Neural crest cell (in vitro differentiated cells): ENCODE measurements around the gene TSSK6. TPM values are rescaled to one million over a fixed set of nuclear protein-coding genes. Genes with fewer than 3 reads are reported as not detected.
A peak's percentile ranks its signal among the peaks of the same experiment; 100 is the strongest.

Source experiments
- DNase-seq: peaks from one replicate; pipeline ENCODE4 v3.0.0; 2021; ENCODE audit warnings: low read depth, mixed read lengths, low spot score
- H3K27ac Mint-ChIP-seq: one replicate; pipeline ENCODE4 v1.8.0; 2021; ENCODE audit warnings: mild to moderate bottlenecking, mixed read lengths; ENCODE audit not compliant: unreplicated experiment
- H3K27me3 Mint-ChIP-seq: 2 replicates; pipeline ENCODE4 v1.8.0; 2021; ENCODE audit warnings: low read depth, mild to moderate bottlenecking, mixed read lengths
- H3K36me3 Mint-ChIP-seq: 2 replicates; pipeline ENCODE4 v1.8.0; 2021; ENCODE audit warnings: low read depth, mild to moderate bottlenecking, mixed read lengths
- H3K4me1 Mint-ChIP-seq: 2 replicates; pipeline ENCODE4 v1.8.0; 2021; ENCODE audit warnings: mixed read lengths
- H3K4me3 Mint-ChIP-seq: one replicate; pipeline ENCODE4 v1.8.0; 2021; ENCODE audit warnings: mild to moderate bottlenecking, mixed read lengths
- H3K9me3 Mint-ChIP-seq: 2 replicates; pipeline ENCODE4 v1.8.0; 2021; ENCODE audit warnings: mixed read lengths
- CTCF ChIP-seq: fragments of 200-600 bp; sonication (generic); conservative IDR thresholded peaks from 2 replicates; pipeline ENCODE4 v1.5.0; 2021; ENCODE audit warnings: antibody characterized with exemption, mild to moderate bottlenecking
- total RNA-seq: library from RNA; stranded (reverse); gene quantifications from 2 replicates; pipeline ENCODE4 v1.2.1, GENCODE V29; 2021

Gene TSSK6
- total RNA-seq, 1 donor from 2014 or later, result 2.9 TPM

GRCh38 chr19:19464339-19465098, 50.8 kb downstream of the TSSK6 start:
- peak overlapping the region; percentile 18 for H3K4me3 Mint-ChIP-seq
- no peaks in the 10 kb centered on the region for H3K27me3 Mint-ChIP-seq
- H3K4me1 Mint-ChIP-seq, result peaks cover 48% of the 10 kb centered on the region
- H3K27ac Mint-ChIP-seq, result peak overlapping the region; percentile 99
- TF ChIP-seq CTCF, result no peak
- peaks cover 20% of the 10 kb centered on the region for H3K9me3 Mint-ChIP-seq
- H3K36me3 Mint-ChIP-seq, result peaks cover 44% of the 10 kb centered on the region
- DNase-seq, result peak; percentile 30

Other genes with a start within 250 kb of the TSSK6 start
- gene TM6SF2, start 242.2 kb downstream of the TSSK6 start, total RNA-seq, result 5.5 and 5.7 TPM in 2 replicates
- 89.9 and 101 TPM in 2 replicates for gene SUGP1, start 195.0 kb downstream of the TSSK6 start, total RNA-seq
- 68.8 and 70.8 TPM in 2 replicates for gene MAU2, start 194.7 kb downstream of the TSSK6 start, total RNA-seq
- gene GATAD2A, start 109.9 kb downstream of the TSSK6 start, total RNA-seq, result 150 and 158 TPM in 2 replicates
- 371 and 389 TPM in 2 replicates for gene NDUFA13, start 677 bp upstream of the TSSK6 start, total RNA-seq
- gene YJEFN3, start 13.4 kb upstream of the TSSK6 start, total RNA-seq, result 15.0 and 18.1 TPM in 2 replicates
- gene CILP2, start 22.7 kb upstream of the TSSK6 start, total RNA-seq, result 2.7 and 2.9 TPM in 2 replicates
- gene PBX4, start 103.1 kb upstream of the TSSK6 start, total RNA-seq, result 7.5 and 7.7 TPM in 2 replicates
- gene LPAR2, start 112.7 kb upstream of the TSSK6 start, total RNA-seq, result 115 and 116 TPM in 2 replicates
- 20.6 and 25.1 TPM in 2 replicates for gene GMIP, start 128.1 kb upstream of the TSSK6 start, total RNA-seq
- 75.1 and 81.0 TPM in 2 replicates for gene ATP13A1, start 148.1 kb upstream of the TSSK6 start, total RNA-seq
- gene ZNF101, start 153.3 kb upstream of the TSSK6 start, total RNA-seq, result 16.2 and 18.2 TPM in 2 replicates
- 8.2 and 9.3 TPM in 2 replicates for gene ZNF14, start 217.6 kb upstream of the TSSK6 start, total RNA-seq